ENCODE data around the gene RPL32.
"Not testable (repeated sequence)": the region's sequence is repeated elsewhere in the genome, so short reads cannot be mapped to it uniquely, and the experiment has no call there.

RPL32 gene

GRCh38 chr3:12884186-12884680, 42.9 kb upstream of the RPL32 start:
- peak; percentile 20 for DNase-seq (ENCODE audit: low read depth, low spot score)

GRCh38 chr3:12882336-12883310, 41.3 kb upstream of the RPL32 start:
- no peak for DNase-seq (ENCODE audit: low read depth, low spot score)
- no peak overlapping the region for H3K4me3 ChIP-seq (ENCODE audit: low read depth, low read length)
- no peak for TF ChIP-seq CTCF (IDR thresholded peaks at IDR 0.05; ENCODE audit: low read depth, low read length)
- in situ Hi-C loops (cut with HindIII; ENCODE audit: low sequenced_read_pairs), result no loop called here

More at GRCh38 chr3:12884186-12884680, 42.9 kb upstream of the RPL32 start:
- in situ Hi-C loops (cut with HindIII; ENCODE audit: low sequenced_read_pairs), result no loop called here
- no peak for TF ChIP-seq CTCF (IDR thresholded peaks at IDR 0.05; ENCODE audit: low read depth, low read length)
- H3K4me3 ChIP-seq (ENCODE audit: low read depth, low read length), result no peak overlapping the region

GRCh38 chr3:12881858-12882257, 40.5 kb upstream of the RPL32 start:
- H3K4me3 ChIP-seq (ENCODE audit: low read depth, low read length); DNase-seq (ENCODE audit: low read depth, low spot score); in situ Hi-C loops (cut with HindIII; ENCODE audit: low sequenced_read_pairs): not testable (repeated sequence)

- DNase-seq (ENCODE audit: low read depth, low spot score), result no peak
- in situ Hi-C loops (cut with HindIII; ENCODE audit: low sequenced_read_pairs), result no loop called here
- no peak for TF ChIP-seq CTCF (IDR thresholded peaks at IDR 0.05; ENCODE audit: low read depth, low read length)
- H3K4me3 ChIP-seq (ENCODE audit: low read depth, low read length), result no peak overlapping the region
These were observed 37.9 kb upstream of the RPL32 start for GRCh38 chr3:12879191-12879815.

GRCh38 chr3:12878758-12879157, 37.4 kb upstream of the RPL32 start:
- in situ Hi-C loops (cut with HindIII; ENCODE audit: low sequenced_read_pairs); H3K4me3 ChIP-seq (ENCODE audit: low read depth, low read length); DNase-seq (ENCODE audit: low read depth, low spot score): not testable (repeated sequence)

- TF ChIP-seq CTCF (IDR thresholded peaks at IDR 0.05; ENCODE audit: low read depth, low read length), result no peak
- in situ Hi-C loops (cut with HindIII; ENCODE audit: low sequenced_read_pairs), result no loop called here
- DNase-seq (ENCODE audit: low read depth, low spot score), result no peak
- H3K4me3 ChIP-seq (ENCODE audit: low read depth, low read length), result no peak overlapping the region
These were observed 36.8 kb upstream of the RPL32 start for GRCh38 chr3:12878141-12878574.

- DNase-seq (ENCODE audit: low read depth, low spot score), result no peak
- in situ Hi-C loops (cut with HindIII; ENCODE audit: low sequenced_read_pairs), result no loop called here
- TF ChIP-seq CTCF (IDR thresholded peaks at IDR 0.05; ENCODE audit: low read depth, low read length), result no peak
- no peak overlapping the region for H3K4me3 ChIP-seq (ENCODE audit: low read depth, low read length)
These were observed 35.7 kb upstream of the RPL32 start for GRCh38 chr3:12877040-12877439.

Measured in astrocyte of the spinal cord (primary cell).